DOHH2 (cell line): ENCODE results near the gene YTHDC1.

ENCODE experiments used
- EZH2phosphoT487 ChIP-seq: fragments of 200-600 bp; sonication (generic); IDR thresholded peaks from 2 replicates; pipeline ENCODE4 v1.6.1; 2017; ENCODE audit warnings: borderline replicate concordance, mild to moderate bottlenecking, antibody characterized with exemption, low read length, moderate library complexity, mixed read lengths
- TF ChIP-seq, protein P1 (sequence below): fragments of 200-600 bp; sonication (generic); IDR thresholded peaks from one replicate; pipeline ENCODE4 v1.5.1; 2014; ENCODE audit warnings: antibody characterized with exemption, mild to moderate bottlenecking, low read depth, low read length; ENCODE audit not compliant: poor library complexity, severe bottlenecking

DNA sequence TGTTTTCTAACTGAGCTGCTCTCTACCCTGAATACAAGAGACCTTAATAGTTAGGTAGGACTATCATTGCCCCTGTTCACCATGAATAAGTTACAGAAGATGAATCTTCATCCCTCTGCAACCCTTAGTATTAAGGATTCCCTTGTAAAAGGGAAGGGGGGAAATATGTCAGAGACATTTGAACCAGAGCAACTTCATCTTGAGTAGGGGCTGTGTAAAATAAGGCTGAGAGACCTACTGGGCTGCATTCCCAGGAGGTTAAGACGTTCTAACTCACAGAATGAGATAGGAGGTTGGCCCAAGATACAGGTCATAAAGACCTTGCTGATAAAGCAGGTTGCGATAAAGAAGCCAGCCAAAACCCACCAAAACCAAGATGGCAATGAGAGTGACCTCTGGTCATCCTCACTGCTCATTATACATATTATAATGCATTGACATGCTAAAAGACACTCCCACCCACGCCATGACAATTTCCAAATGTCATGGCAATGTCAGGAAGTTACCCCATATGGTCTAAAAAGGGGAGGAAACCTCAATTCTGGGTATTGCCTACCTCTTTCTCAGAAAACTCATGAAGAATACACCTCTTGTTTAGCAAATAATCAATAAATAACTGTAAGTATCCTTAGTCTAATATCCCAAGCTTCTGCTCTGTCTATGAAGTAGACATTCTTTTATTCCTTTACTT, 84.9 kb downstream of the YTHDC1 start:
- TF ChIP-seq, protein P1, sequence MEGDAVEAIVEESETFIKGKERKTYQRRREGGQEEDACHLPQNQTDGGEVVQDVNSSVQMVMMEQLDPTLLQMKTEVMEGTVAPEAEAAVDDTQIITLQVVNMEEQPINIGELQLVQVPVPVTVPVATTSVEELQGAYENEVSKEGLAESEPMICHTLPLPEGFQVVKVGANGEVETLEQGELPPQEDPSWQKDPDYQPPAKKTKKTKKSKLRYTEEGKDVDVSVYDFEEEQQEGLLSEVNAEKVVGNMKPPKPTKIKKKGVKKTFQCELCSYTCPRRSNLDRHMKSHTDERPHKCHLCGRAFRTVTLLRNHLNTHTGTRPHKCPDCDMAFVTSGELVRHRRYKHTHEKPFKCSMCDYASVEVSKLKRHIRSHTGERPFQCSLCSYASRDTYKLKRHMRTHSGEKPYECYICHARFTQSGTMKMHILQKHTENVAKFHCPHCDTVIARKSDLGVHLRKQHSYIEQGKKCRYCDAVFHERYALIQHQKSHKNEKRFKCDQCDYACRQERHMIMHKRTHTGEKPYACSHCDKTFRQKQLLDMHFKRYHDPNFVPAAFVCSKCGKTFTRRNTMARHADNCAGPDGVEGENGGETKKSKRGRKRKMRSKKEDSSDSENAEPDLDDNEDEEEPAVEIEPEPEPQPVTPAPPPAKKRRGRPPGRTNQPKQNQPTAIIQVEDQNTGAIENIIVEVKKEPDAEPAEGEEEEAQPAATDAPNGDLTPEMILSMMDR = no peak
- TF ChIP-seq EZH2phosphoT487 = no peak
